ENCODE data around the gene EYS. TPM values are rescaled to one million over a fixed set of nuclear protein-coding genes. Genes with fewer than 3 reads are reported as not detected.

EYS gene
- total and polyA plus RNA-seq, 2 donors from 2014 or later: not detected

DNA sequence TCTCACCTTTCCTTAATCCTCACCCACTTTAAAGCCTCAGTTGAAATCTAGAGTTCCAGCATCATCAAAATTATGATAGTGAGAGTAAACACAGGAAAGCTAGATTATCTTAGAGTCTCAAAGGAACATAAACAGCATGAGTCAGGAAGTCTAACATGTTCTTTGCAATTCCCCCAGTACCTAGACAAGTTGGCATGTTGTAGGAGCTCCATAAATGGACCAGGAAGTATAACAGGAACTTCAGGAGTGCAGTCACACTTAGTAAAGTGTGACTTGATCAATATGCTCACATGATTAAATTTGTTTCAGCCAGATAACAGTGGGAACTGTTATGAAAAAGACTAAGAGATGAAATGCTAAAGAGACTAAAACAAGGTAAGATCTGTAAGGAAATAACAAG is 834.4 kb downstream of the EYS start:
- H3K27ac ChIP-seq (ENCODE audit: low read depth in 2 of 2, low read length in 2 of 2): no peak overlapping the region
- FAIRE-seq: no peak
- intact Hi-C loops (cut with DNase I): no loop called here
- no peak overlapping the region for H3K9ac ChIP-seq (ENCODE audit: low read length in 3 of 3)
- TF ChIP-seq, protein P1, sequence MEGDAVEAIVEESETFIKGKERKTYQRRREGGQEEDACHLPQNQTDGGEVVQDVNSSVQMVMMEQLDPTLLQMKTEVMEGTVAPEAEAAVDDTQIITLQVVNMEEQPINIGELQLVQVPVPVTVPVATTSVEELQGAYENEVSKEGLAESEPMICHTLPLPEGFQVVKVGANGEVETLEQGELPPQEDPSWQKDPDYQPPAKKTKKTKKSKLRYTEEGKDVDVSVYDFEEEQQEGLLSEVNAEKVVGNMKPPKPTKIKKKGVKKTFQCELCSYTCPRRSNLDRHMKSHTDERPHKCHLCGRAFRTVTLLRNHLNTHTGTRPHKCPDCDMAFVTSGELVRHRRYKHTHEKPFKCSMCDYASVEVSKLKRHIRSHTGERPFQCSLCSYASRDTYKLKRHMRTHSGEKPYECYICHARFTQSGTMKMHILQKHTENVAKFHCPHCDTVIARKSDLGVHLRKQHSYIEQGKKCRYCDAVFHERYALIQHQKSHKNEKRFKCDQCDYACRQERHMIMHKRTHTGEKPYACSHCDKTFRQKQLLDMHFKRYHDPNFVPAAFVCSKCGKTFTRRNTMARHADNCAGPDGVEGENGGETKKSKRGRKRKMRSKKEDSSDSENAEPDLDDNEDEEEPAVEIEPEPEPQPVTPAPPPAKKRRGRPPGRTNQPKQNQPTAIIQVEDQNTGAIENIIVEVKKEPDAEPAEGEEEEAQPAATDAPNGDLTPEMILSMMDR (IDR thresholded peaks at IDR 0.05; ENCODE audit: borderline replicate concordance, extremely low read depth, insufficient read depth): no peak
- H3K9me3 ChIP-seq (ENCODE audit: control insufficient read depth in 2 of 3, insufficient read depth in 1 of 3, low read length in 3 of 3): no peaks in the 10 kb centered on the region
- no peak for DNase-seq
- no peak overlapping the region for H3K4me3 ChIP-seq (ENCODE audit: low read length in 3 of 3)
- H3K4me1 ChIP-seq (ENCODE audit: control insufficient read depth in 2 of 3, insufficient read depth in 2 of 3, low read depth in 1 of 3, low read length in 3 of 3): no peaks in the 10 kb centered on the region
- no peaks in the 10 kb centered on the region for H3K36me3 ChIP-seq (ENCODE audit: control insufficient read depth in 2 of 3, insufficient read depth in 3 of 3, low read length in 3 of 3)
- no peaks in the 10 kb centered on the region for H3K27me3 ChIP-seq (ENCODE audit: control insufficient read depth, insufficient read depth, low read length)

DNA sequence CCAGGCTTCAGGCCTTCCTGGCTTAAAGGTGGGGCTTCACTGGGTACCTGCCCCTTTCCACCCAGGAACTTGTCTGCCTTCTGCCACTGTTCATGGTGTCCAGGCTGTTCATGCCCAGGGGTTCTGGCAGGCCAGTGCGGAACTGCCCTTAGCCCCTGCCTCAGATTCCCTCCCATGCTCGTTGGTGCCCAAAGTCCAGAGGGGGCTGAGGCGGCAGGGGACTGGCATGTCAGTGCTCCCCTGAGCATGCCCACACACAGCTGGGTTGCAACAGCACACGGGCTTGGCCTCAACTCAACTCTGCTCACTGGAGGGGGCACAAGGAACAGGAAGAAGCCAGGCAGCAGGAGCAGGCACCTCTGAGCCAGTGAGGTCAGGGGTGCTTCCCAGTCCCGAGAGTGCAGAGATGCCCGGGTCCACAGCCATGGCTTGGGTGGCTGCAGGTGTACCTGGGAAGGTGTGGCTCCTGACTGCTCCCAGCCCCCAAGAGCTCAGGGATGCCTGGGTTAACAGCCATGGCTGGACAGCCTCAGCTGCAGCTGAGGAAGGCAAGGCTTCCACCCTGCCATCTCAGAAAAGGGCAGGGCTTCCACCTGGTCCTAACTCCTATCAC is 845.9 kb downstream of the EYS start:
- intact Hi-C loops (cut with DNase I): no loop called here
- TF ChIP-seq, protein P1 (IDR thresholded peaks at IDR 0.05; ENCODE audit: borderline replicate concordance, extremely low read depth, insufficient read depth): no peak
- no peaks in the 10 kb centered on the region for H3K4me1 ChIP-seq (ENCODE audit: control insufficient read depth in 2 of 3, insufficient read depth in 2 of 3, low read depth in 1 of 3, low read length in 3 of 3)
- no peaks in the 10 kb centered on the region for H3K27me3 ChIP-seq (ENCODE audit: control insufficient read depth, insufficient read depth, low read length)
- no peak for FAIRE-seq
- no peaks in the 10 kb centered on the region for H3K36me3 ChIP-seq (ENCODE audit: control insufficient read depth in 2 of 3, insufficient read depth in 3 of 3, low read length in 3 of 3)
- no peaks in the 10 kb centered on the region for H3K9me3 ChIP-seq (ENCODE audit: control insufficient read depth in 2 of 3, insufficient read depth in 1 of 3, low read length in 3 of 3)
- H3K4me3 ChIP-seq (ENCODE audit: low read length in 3 of 3): no peak overlapping the region
- DNase-seq: peak in 1 of 5 donors; percentile 42
- no peak overlapping the region for H3K9ac ChIP-seq (ENCODE audit: low read length in 3 of 3)
- no peak overlapping the region for H3K27ac ChIP-seq (ENCODE audit: low read depth in 2 of 2, low read length in 2 of 2)

DNA sequence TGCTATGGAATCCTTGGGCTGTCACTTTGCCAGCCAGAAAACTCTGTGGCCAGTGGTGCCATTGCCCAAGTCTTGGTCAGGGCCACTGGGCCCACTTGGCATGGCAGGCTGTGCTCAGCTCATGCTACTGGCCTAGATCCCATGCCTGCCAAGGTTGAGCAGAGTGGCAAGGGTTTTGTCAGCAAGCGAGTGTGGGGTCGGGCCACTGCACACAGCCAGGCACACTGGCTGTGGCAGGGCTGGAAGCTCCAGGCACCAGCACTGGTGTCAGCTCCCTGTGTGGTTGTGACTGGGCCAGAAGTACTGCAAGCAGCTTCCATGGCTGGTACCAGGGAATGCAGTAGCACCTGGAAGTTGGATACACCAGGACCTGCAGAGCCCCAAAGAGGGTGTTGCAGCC is 846.8 kb downstream of the EYS start:
- Histone ChIP-seq H3K4me1 (ENCODE audit: control insufficient read depth in 2 of 3, insufficient read depth in 2 of 3, low read depth in 1 of 3, low read length in 3 of 3) (no peaks in the 10 kb centered on the region), H3K9me3 (ENCODE audit: control insufficient read depth in 2 of 3, insufficient read depth in 1 of 3, low read length in 3 of 3) (no peaks in the 10 kb centered on the region), H3K9ac (ENCODE audit: low read length in 3 of 3) (no peak overlapping the region), H3K27ac (ENCODE audit: low read depth in 2 of 2, low read length in 2 of 2) (no peak overlapping the region), H3K4me3 (ENCODE audit: low read length in 3 of 3) (no peak overlapping the region), H3K36me3 (ENCODE audit: control insufficient read depth in 2 of 3, insufficient read depth in 3 of 3, low read length in 3 of 3) (no peaks in the 10 kb centered on the region), H3K27me3 (ENCODE audit: control insufficient read depth, insufficient read depth, low read length) (no peaks in the 10 kb centered on the region)
- DNase-seq: peak in 1 of 5 donors; percentile 41
- intact Hi-C loops (cut with DNase I): no loop called here
- TF ChIP-seq, protein P1 (IDR thresholded peaks at IDR 0.05; ENCODE audit: borderline replicate concordance, extremely low read depth, insufficient read depth): no peak
- FAIRE-seq: no peak

DNA sequence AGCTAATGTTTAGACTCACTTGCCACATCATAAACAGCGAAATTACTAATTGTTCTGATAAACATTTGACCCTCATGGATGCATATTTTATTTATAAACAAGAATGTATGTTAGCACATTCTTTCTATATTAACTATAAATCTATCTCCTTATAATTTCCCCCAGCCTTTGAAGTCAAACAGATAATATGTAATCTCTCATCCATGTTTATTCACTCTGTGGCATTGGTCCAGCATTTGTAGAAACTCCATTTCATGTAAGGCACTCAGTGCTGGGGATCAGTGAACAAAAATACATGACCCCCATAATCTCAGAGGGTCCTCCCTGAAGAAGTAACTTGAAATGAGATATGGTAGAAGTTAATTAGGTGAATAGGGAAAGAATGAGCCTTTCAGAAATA is 856.9 kb downstream of the EYS start:
- TF ChIP-seq, protein P1 (IDR thresholded peaks at IDR 0.05; ENCODE audit: borderline replicate concordance, extremely low read depth, insufficient read depth): no peak
- DNase-seq (no peak), FAIRE-seq (no peak)
- H3K9ac ChIP-seq (ENCODE audit: low read length in 3 of 3): no peak overlapping the region
- H3K36me3 ChIP-seq (ENCODE audit: control insufficient read depth in 2 of 3, insufficient read depth in 3 of 3, low read length in 3 of 3): no peaks in the 10 kb centered on the region
- H3K9me3 ChIP-seq (ENCODE audit: control insufficient read depth in 2 of 3, insufficient read depth in 1 of 3, low read length in 3 of 3): peaks cover 0 to 9% (median 0%) of the 10 kb centered on the region in 3 donors
- H3K4me3 ChIP-seq (ENCODE audit: low read length in 3 of 3): no peak overlapping the region
- no peaks in the 10 kb centered on the region for H3K27me3 ChIP-seq (ENCODE audit: control insufficient read depth, insufficient read depth, low read length)
- intact Hi-C loops (cut with DNase I): no loop called here
- no peak overlapping the region for H3K27ac ChIP-seq (ENCODE audit: low read depth in 2 of 2, low read length in 2 of 2)
- no peaks in the 10 kb centered on the region for H3K4me1 ChIP-seq (ENCODE audit: control insufficient read depth in 2 of 3, insufficient read depth in 2 of 3, low read depth in 1 of 3, low read length in 3 of 3)

Data from kidney (tissue), 14 donors.